GM10248 (cell line): ENCODE measurements around the gene PACSIN1.

ENCODE experiments used
- CTCF ChIA-PET: fragments of 300-600 bp; sonication (Branson Sonifier 250); formaldehyde crosslinking; extraction: SDS; loops from one replicate; lab custom pipeline; 2021; ENCODE audit warnings: antibody characterized with exemption; lab: Yijun Ruan, JAX
- POLR2A ChIA-PET: fragments of 350-650 bp; sonication (Branson Sonifier 250); formaldehyde crosslinking; extraction: SDS; loops from one replicate; lab custom pipeline; 2020; ENCODE audit warnings: antibody characterized with exemption; lab: Yijun Ruan, JAX
- DNase-seq: peaks from one replicate; pipeline ENCODE4 v3.0.0; 2012; ENCODE audit errors: extremely low spot score
- TF ChIP-seq, protein P1 (sequence below): IDR thresholded peaks from 2 replicates; pipeline ENCODE4 v1.5.1; 2012; ENCODE audit warnings: mild to moderate bottlenecking, low read depth; ENCODE audit errors: extremely low read depth, missing control alignments, control extremely low read depth

The PACSIN1 gene

GRCh38 chr6:34544776-34545471 is 79.0 kb downstream of the PACSIN1 start:
- DNase-seq = no peak
- POLR2A ChIA-PET = no interaction called here
- CTCF ChIA-PET = interaction anchor here (1.3 kb wide), 1 partner anchor 15 kb away, joined by 3 read pairs; no protein-coding TSS in a partner anchor
- TF ChIP-seq, protein P1, sequence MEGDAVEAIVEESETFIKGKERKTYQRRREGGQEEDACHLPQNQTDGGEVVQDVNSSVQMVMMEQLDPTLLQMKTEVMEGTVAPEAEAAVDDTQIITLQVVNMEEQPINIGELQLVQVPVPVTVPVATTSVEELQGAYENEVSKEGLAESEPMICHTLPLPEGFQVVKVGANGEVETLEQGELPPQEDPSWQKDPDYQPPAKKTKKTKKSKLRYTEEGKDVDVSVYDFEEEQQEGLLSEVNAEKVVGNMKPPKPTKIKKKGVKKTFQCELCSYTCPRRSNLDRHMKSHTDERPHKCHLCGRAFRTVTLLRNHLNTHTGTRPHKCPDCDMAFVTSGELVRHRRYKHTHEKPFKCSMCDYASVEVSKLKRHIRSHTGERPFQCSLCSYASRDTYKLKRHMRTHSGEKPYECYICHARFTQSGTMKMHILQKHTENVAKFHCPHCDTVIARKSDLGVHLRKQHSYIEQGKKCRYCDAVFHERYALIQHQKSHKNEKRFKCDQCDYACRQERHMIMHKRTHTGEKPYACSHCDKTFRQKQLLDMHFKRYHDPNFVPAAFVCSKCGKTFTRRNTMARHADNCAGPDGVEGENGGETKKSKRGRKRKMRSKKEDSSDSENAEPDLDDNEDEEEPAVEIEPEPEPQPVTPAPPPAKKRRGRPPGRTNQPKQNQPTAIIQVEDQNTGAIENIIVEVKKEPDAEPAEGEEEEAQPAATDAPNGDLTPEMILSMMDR = no peak

GRCh38 chr6:34546551-34547321 is 80.9 kb downstream of the PACSIN1 start:
- DNase-seq = no peak
- TF ChIP-seq, protein P1 = no peak
- ChIA-PET CTCF (no interaction called here), POLR2A (no interaction called here)

- no peak for DNase-seq
Observed at GRCh38 chr6:34547701-34548644, 82.1 kb downstream of the PACSIN1 start.

DNA sequence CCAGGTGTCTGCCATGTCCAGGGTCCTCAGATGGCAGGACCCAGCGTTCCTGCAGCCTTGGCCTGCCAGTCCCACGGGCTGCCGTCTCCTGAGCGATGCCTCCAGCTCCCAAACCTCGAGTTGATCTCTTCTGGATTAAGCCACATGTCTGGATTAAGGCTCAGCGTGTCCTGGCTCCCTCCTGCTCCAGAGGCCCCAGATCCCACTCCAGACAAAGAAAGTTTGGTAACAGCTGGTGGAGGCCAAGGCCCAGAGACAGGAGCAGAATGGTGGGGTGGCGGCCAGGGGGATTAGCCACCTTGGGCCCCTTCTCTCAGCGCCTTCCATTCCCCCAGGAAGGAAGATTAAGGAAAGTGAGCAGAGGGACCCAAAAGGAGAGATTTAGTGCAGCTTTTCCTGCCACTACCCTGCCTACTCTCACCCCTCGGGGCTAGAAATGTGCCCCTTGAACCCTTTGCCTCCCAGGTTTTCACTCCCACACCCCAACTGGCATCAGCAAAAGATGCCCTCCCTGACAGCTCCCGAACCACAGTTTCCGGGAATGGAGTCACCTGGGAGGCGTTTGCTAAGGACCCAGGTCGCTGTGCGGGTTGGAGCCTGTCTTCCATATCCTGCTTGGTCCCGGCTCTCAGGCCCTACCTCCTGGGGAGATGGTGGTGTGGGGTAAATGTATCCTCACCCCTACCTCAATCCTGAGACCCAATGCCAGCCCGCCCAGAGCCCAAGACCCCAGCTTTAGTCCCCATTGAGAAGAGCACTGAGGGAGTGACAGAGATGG is 83.3 kb downstream of the PACSIN1 start:
- TF ChIP-seq, protein P1 = no peak
- no peak for DNase-seq
- ChIA-PET POLR2A (no interaction called here), CTCF (interaction anchor here (1.5 kb wide), 2 partner anchors 9 to 22 kb away, joined by 3 read pairs; no protein-coding TSS in a partner anchor)

More at GRCh38 chr6:34547701-34548644, 82.1 kb downstream of the PACSIN1 start:
- TF ChIP-seq, protein P1 = no peak
- CTCF ChIA-PET = interaction anchor here (1.5 kb wide), 2 partner anchors 10 to 21 kb away, joined by 3 read pairs; no protein-coding TSS in a partner anchor
- POLR2A ChIA-PET = no interaction called here

DNA sequence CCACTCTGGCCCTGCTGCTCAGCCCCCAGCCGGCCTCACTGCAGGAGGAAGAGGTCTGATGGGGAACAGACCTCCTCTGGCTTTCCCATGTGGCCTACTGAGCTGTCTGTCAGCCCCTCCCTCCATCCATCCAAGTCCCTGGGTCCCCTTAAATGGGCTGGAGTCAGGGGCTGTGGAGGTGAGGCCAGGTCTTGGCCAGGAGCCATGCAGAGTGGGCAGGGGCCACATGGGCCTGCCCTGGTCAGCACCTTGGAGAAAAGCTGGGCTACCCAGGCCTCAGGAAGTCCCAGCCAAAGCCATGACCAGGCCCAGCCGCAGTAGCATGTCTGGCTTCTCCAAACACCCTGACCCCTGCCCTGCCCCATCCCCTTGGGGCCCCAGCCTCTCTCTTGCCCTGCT is 83.9 kb downstream of the PACSIN1 start:
- CTCF ChIA-PET = interaction anchor here (1.2 kb wide), 1 partner anchor 90 kb away, joined by 3 read pairs; no protein-coding TSS in a partner anchor
- DNase-seq = no peak
- TF ChIP-seq, protein P1 = no peak
- POLR2A ChIA-PET = no interaction called here
